Activated gamma-delta T cell treated with anti-CD3 and anti-CD28 coated beads, Interleukin-2, amount 50 U/mL, for 16 hours (primary cell): Measurements from ENCODE around the gene ADGRL2.

Source experiments
- DNase-seq: peaks from one replicate; pipeline ENCODE4 v3.0.0-alpha.2; 2020; ENCODE audit warnings: low read depth

ADGRL2 gene

GRCh38 chr1:81800695-81801650 lies at the start of gene ADGRL2:
TSS of gene ADGRL2 (plus strand) at chr1:81800934. CDS start at chr1:81836985, 36,051 bp downstream.
- no peak for DNase-seq

GRCh38 chr1:81752840-81753239 lies 47.9 kb upstream of the ADGRL2 start:
- DNase-seq: no peak

- DNase-seq: no peak
Observed at GRCh38 chr1:81754424-81754823, 46.3 kb upstream of the ADGRL2 start.

- no peak for DNase-seq
Observed at GRCh38 chr1:81756872-81757271, 43.9 kb upstream of the ADGRL2 start.

GRCh38 chr1:81757398-81758020 lies 43.2 kb upstream of the ADGRL2 start:
- no peak for DNase-seq

- DNase-seq: no peak
Observed at GRCh38 chr1:81758181-81758580, 42.6 kb upstream of the ADGRL2 start.

GRCh38 chr1:81760477-81761097 lies 40.1 kb upstream of the ADGRL2 start:
- DNase-seq: no peak

- DNase-seq: no peak
Observed at GRCh38 chr1:81775510-81775909, 25.2 kb upstream of the ADGRL2 start.

- no peak for DNase-seq
Observed at GRCh38 chr1:81780705-81781454, 19.9 kb upstream of the ADGRL2 start.

- no peak for DNase-seq
Observed at GRCh38 chr1:81781749-81782148, 19.0 kb upstream of the ADGRL2 start.

- DNase-seq: no peak
Observed at GRCh38 chr1:81792184-81792583, 8.6 kb upstream of the ADGRL2 start.

- no peak for DNase-seq
Observed at GRCh38 chr1:81797701-81798100, 3.0 kb upstream of the ADGRL2 start.

GRCh38 chr1:81799939-81800694 lies 617 bp upstream of the ADGRL2 start:
- no peak for DNase-seq

- DNase-seq: no peak
Observed at GRCh38 chr1:81801651-81802456, 1.1 kb downstream of the ADGRL2 start.

- no peak for DNase-seq
Observed at GRCh38 chr1:81802457-81802706, 1.6 kb downstream of the ADGRL2 start.

- DNase-seq: no peak
Observed at GRCh38 chr1:81802707-81803430, 2.1 kb downstream of the ADGRL2 start.

GRCh38 chr1:81803431-81804110 lies 2.8 kb downstream of the ADGRL2 start:
- no peak for DNase-seq

GRCh38 chr1:81804312-81804711 lies 3.6 kb downstream of the ADGRL2 start:
- DNase-seq: no peak
